Breast epithelium (tissue), 4 donors: ENCODE measurements around the gene DBNDD1. TPM values are rescaled to one million over a fixed set of nuclear protein-coding genes. Genes with fewer than 3 reads are reported as not detected.
A peak's percentile ranks its signal among the peaks of the same experiment; 100 is the strongest.

Source experiments
- DNase-seq, 2 donors: peaks; one replicate each; pipeline ENCODE4 v3.0.0-alpha.2; 2019; ENCODE audit warnings: low spot score in 2 of 2
- H3K27ac ChIP-seq, 2 donors: fragments of 200-600 bp; sonication (generic) in 1 of 2; one replicate each; pipeline ENCODE4 v1.5.1; 2016 to 2019; ENCODE audit warnings: mild to moderate bottlenecking in 1 of 2
- H3K27me3 ChIP-seq, 2 donors: fragments of 200-600 bp; sonication (generic) in 1 of 2; one replicate each; pipeline versions ENCODE4 v1.5.1 to v1.6.0; 2017 to 2019; ENCODE audit warnings: control low read depth in 1 of 2, mild to moderate bottlenecking in 1 of 2
- H3K36me3 ChIP-seq: fragments of 200-600 bp; one replicate; pipeline ENCODE4 v1.5.1; 2019
- H3K4me1 ChIP-seq, 2 donors: fragments of 200-600 bp; sonication (generic); one replicate each; pipeline ENCODE4 v1.5.1; 2016 to 2019; ENCODE audit warnings: control low read depth in 1 of 2
- H3K4me3 ChIP-seq, 3 donors: fragments of 200-600 bp; sonication (generic); 1 replicate in 2 of 3; 2 replicates in 1 of 3; pipeline ENCODE4 v1.5.1; 2016 to 2019; ENCODE audit warnings: mild to moderate bottlenecking in 3 of 3, moderate library complexity in 2 of 3
- H3K9me3 ChIP-seq, 2 donors: fragments of 200-600 bp; sonication (generic) in 1 of 2; one replicate each; pipeline ENCODE4 v1.5.1; 2016 to 2019; ENCODE audit warnings: control low read depth in 1 of 2
- POLR2A ChIP-seq: fragments of 450-650 bp; IDR thresholded peaks from one replicate; pipeline ENCODE4 v1.6.1; 2016; ENCODE audit warnings: antibody characterized with exemption, mild to moderate bottlenecking, moderate library complexity
- POLR2AphosphoS5 ChIP-seq, 3 donors: sonication (generic); formaldehyde crosslinking; IDR thresholded peaks; one replicate each; pipeline ENCODE4 v1.6.1; 2017; ENCODE audit warnings: antibody characterized with exemption in 3 of 3
- intact Hi-C: fragments of 100-400 bp; cut with DNase I; formaldehyde crosslinking; loops from one replicate; pipeline ENCODE4 v1.15.1; 2023; ENCODE audit warnings: low total_unique reads
- total RNA-seq, 3 donors: library from RNA; depleted of rRNA; stranded (reverse); fragments of >200 nt; gene quantifications; one replicate each; pipeline ENCODE4 v1.1.0, GENCODE V29; 2016
- TF ChIP-seq, protein P1 (sequence below), 3 donors: fragments of 450-650 bp; IDR thresholded peaks; one replicate each; pipeline ENCODE4 v1.5.1; 2016 to 2017; ENCODE audit warnings: antibody characterized with exemption in 3 of 3, mild to moderate bottlenecking in 3 of 3, moderate library complexity in 3 of 3

The DBNDD1 gene
- total RNA-seq, 3 donors from 2014 or later = 3.7 to 7.9 (median 6.0) TPM

DNA sequence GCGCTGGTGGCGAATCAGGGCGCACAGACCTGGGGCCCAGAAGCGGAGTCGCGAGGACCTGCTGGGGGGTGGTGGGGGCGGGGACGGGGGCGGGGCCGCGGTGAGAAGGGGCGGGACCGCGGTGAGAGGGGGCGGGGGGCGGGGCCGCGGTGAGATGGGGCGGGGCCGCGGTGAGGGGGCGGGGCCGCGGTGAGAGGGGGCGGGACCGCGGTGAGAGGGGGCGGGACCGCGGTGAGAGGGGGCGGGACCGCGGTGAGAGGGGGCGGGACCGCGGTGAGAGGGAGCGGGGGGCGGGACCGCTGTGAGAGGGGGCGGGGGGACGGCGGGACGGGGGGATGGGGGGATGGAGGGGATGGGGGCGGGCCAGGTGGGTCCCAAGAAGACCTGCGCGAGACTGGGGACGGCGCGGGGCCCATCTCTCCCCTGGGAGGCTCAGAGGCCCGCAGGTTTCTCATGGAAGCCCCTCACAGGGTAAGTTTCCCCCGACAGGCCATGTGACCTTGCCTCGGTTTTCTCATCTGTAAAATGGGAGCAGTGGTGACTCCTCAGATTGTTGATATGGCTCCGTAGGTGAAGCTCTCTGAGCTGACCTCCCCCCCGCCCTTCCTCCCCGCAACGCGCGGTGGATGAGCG is 28.6 kb upstream of the DBNDD1 start:
- Histone ChIP-seq H3K4me1 (peaks cover 4 to 6% of the 10 kb centered on the region in 2 donors), H3K27me3 (no peaks in the 10 kb centered on the region), H3K9me3 (no peaks in the 10 kb centered on the region), H3K4me3 (peak overlapping the region; percentile 25 to 82 (median 63)), H3K36me3 (no peaks in the 10 kb centered on the region), H3K27ac (peak overlapping the region; percentile 80 to 88)
- DNase-seq = no peak
- intact Hi-C loops = no loop called here
- TF ChIP-seq POLR2A (no peak), POLR2AphosphoS5 (IDR thresholded peaks at IDR 0.05) (no peak)
- TF ChIP-seq, protein P1, sequence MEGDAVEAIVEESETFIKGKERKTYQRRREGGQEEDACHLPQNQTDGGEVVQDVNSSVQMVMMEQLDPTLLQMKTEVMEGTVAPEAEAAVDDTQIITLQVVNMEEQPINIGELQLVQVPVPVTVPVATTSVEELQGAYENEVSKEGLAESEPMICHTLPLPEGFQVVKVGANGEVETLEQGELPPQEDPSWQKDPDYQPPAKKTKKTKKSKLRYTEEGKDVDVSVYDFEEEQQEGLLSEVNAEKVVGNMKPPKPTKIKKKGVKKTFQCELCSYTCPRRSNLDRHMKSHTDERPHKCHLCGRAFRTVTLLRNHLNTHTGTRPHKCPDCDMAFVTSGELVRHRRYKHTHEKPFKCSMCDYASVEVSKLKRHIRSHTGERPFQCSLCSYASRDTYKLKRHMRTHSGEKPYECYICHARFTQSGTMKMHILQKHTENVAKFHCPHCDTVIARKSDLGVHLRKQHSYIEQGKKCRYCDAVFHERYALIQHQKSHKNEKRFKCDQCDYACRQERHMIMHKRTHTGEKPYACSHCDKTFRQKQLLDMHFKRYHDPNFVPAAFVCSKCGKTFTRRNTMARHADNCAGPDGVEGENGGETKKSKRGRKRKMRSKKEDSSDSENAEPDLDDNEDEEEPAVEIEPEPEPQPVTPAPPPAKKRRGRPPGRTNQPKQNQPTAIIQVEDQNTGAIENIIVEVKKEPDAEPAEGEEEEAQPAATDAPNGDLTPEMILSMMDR (IDR thresholded peaks at IDR 0.05) = no peak

DNA sequence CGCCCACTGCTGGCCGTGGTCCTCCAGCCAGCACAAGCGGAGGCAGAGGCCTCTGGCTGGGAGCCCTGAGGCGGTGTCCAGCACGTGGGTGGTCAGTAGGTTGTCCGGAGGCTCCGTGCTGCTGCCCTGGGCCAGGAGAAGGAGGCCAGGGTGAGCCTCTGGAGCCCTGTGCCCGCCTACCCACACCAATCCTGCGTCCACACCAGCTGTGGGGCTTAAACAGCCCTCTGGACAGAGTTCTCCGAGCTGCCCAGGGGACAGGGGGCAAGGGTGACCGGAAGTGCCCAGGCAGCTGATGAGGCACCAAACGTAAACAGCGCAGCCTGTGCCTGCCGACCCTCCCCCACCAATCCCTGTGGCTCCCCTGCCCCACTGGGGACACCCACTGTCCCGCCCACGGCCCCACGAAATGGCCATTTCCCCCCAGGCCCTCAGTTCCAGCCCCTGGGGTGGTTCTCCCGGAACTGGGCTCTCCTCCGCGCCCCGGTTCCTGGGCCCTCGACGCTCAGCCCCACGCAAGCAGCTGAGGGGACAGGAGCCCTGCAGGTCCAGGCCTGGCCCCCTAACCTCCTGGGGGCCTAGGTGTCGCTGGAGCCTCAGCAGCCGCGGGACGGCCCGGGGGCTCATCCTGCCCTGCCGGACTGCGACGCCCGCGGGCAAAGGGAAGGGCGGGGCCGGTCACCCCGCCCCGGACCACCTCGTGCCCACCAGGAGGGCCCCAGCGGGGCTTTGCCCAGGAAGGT is 27.9 kb upstream of the DBNDD1 start:
- intact Hi-C loops = no loop called here
- no peaks in the 10 kb centered on the region for H3K36me3 ChIP-seq
- H3K4me3 ChIP-seq = peak overlapping the region; percentile 25 to 82 (median 63)
- H3K27me3 ChIP-seq = no peaks in the 10 kb centered on the region
- peak overlapping the region; percentile 80 to 88 for H3K27ac ChIP-seq
- H3K4me1 ChIP-seq = peaks cover 4 to 6% of the 10 kb centered on the region in 2 donors
- DNase-seq = peak in 1 of 2 donors; percentile 58
- no peaks in the 10 kb centered on the region for H3K9me3 ChIP-seq
- TF ChIP-seq, protein P1 (IDR thresholded peaks at IDR 0.05) = no peak
- TF ChIP-seq POLR2AphosphoS5 (IDR thresholded peaks at IDR 0.05) = peak in 1 of 3 donors; percentile 9
- TF ChIP-seq POLR2A = no peak

DNA sequence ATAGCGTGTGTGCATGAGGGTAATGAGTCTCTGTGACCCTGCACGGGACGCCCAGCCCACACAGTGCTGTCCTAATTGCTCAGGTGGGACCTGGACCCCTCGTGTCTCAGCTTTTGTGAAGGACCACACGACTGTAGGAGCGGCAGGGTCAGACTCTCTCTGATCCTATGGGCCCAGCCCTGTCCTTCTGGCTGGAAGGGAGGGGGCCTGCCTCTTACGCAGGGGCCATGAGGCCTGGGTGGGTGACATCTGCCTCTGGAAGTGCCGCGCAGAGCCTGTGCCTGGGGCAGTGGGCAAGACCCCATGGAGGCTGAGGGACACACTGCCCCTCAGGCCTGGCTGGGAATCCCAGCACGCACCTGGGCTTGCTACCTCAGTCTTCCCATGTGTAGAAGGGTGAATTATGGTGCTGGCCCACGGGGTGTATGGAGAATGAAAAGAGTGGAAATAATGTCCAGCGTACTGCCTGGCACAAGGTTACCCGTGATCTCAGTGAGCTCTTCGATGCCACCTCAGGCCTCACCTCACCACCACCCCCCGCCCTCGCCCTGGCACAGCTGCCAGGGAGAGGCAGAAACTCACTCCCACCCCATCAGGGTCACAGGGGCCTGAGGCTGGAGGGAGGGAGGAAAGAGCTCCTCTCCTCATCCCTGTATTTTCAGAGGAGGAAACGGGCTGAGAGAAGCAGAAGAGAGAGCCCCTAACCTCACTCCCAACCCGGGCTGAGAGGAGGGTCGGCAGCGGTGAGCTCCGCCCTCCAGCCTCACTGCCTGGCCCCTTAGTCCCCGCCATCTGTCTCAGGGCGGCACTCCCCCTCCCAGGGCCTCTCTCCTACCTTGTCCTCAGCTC is 27.1 kb upstream of the DBNDD1 start:
- no peaks in the 10 kb centered on the region for H3K36me3 ChIP-seq
- H3K27me3 ChIP-seq = no peaks in the 10 kb centered on the region
- H3K4me3 ChIP-seq = peak overlapping the region in 2 of 3 donors; percentile 63 to 82
- H3K9me3 ChIP-seq = no peaks in the 10 kb centered on the region
- TF ChIP-seq POLR2AphosphoS5 (IDR thresholded peaks at IDR 0.05) (no peak), POLR2A (no peak)
- TF ChIP-seq, protein P1 (IDR thresholded peaks at IDR 0.05) = no peak
- peak overlapping the region; percentile 80 to 88 for H3K27ac ChIP-seq
- H3K4me1 ChIP-seq = peaks cover 4 to 6% of the 10 kb centered on the region in 2 donors
- intact Hi-C loops = no loop called here
- DNase-seq = peak in 1 of 2 donors; percentile 50

DNA sequence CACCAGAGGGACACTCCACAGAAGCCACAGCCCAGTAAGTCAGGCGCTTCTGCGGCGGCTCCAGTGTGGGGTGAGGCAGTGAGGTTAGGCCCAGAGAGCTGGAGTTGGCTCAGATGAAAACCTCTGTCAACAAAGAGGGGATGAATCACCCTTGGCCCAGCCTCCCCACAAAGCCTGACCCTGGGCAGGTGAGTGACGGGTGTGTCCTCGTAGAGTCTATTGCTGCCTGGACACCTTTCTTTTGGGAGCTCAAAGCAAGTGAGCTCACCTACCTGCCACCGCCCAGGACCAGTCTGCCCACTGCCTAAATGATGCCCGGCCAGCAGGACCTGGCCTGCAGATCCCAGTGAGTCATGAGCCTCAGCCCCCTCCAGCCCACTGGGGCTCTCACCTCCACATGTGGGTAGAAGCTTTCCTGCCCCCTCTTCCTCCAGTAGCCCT is 24.9 kb upstream of the DBNDD1 start:
- no peak overlapping the region for H3K4me3 ChIP-seq
- DNase-seq = peak; percentile 66 to 78
- peak overlapping the region; percentile 56 to 78 for H3K27ac ChIP-seq
- intact Hi-C loops = no loop called here
- no peaks in the 10 kb centered on the region for H3K9me3 ChIP-seq
- TF ChIP-seq POLR2A = no peak
- no peak for TF ChIP-seq POLR2AphosphoS5 (IDR thresholded peaks at IDR 0.05)
- TF ChIP-seq, protein P1 (IDR thresholded peaks at IDR 0.05) = no peak
- no peaks in the 10 kb centered on the region for H3K36me3 ChIP-seq
- peaks cover 4 to 6% of the 10 kb centered on the region in 2 donors for H3K4me1 ChIP-seq
- H3K27me3 ChIP-seq = no peaks in the 10 kb centered on the region
